GM21526 (cell line): ENCODE data around the gene ARR3.
"Not testable (repeated sequence)": the region's sequence is repeated elsewhere in the genome, so short reads cannot be mapped to it uniquely, and the experiment has no call there.

Experiments used
- ATAC-seq: cut with Tn5 transposase; IDR thresholded peaks from one replicate; pipeline ENCODE4 v1.9.1; 2021; ENCODE audit warnings: moderate library complexity; ENCODE audit not compliant: unreplicated experiment, low FRiP score

ARR3 gene

GRCh38 chrX:70268034-70268433 is at the start of gene ARR3:
TSS of gene ARR3 (plus strand) at chrX:70268334. CDS start at chrX:70269386, 1,052 bp downstream.
- no peak for ATAC-seq

GRCh38 chrX:70219938-70220764 is 48.0 kb upstream of the ARR3 start:
- no peak for ATAC-seq

GRCh38 chrX:70226048-70226447 is 42.1 kb upstream of the ARR3 start:
- ATAC-seq, result no peak

- no peak for ATAC-seq
Measured at GRCh38 chrX:70226687-70227086, 41.4 kb upstream of the ARR3 start.

GRCh38 chrX:70231666-70232065 is 36.5 kb upstream of the ARR3 start:
- ATAC-seq, result no peak

- no peak for ATAC-seq
Measured at GRCh38 chrX:70234355-70234754, 33.8 kb upstream of the ARR3 start, which contains the start of gene AWAT1. TSS of gene AWAT1 (plus strand) at chrX:70234655. CDS start at chrX:70234696, 41 bp downstream.

- ATAC-seq, result no peak
Measured at GRCh38 chrX:70240751-70241150, 27.4 kb upstream of the ARR3 start.

GRCh38 chrX:70241501-70241900 is 26.6 kb upstream of the ARR3 start:
- ATAC-seq, result no peak

GRCh38 chrX:70243601-70244000 is 24.5 kb upstream of the ARR3 start:
- ATAC-seq, result not testable (repeated sequence)

- ATAC-seq, result no peak
Measured at GRCh38 chrX:70244881-70245280, 23.3 kb upstream of the ARR3 start.

- ATAC-seq, result no peak
Measured at GRCh38 chrX:70247252-70247651, 20.9 kb upstream of the ARR3 start.

GRCh38 chrX:70252491-70252890 is 15.6 kb upstream of the ARR3 start:
- ATAC-seq, result no peak

- ATAC-seq, result no peak
Measured at GRCh38 chrX:70253377-70254062, 14.6 kb upstream of the ARR3 start.

- no peak for ATAC-seq
Measured at GRCh38 chrX:70254063-70254400, 14.1 kb upstream of the ARR3 start.

- ATAC-seq, result no peak
Measured at GRCh38 chrX:70254909-70255308, 13.2 kb upstream of the ARR3 start.

GRCh38 chrX:70255452-70255851 is 12.7 kb upstream of the ARR3 start:
- no peak for ATAC-seq

- no peak for ATAC-seq
Measured at GRCh38 chrX:70257423-70258288, 10.5 kb upstream of the ARR3 start.

GRCh38 chrX:70260104-70260503 is 8.0 kb upstream of the ARR3 start, which contains the start of gene P2RY4:
TSS of gene P2RY4 (minus strand) at chrX:70260204. CDS start at chrX:70259624, 580 bp downstream.
- ATAC-seq, result no peak

- ATAC-seq, result no peak
Measured at GRCh38 chrX:70262952-70263567, 5.1 kb upstream of the ARR3 start.

- no peak for ATAC-seq
Measured at GRCh38 chrX:70264784-70265183, 3.4 kb upstream of the ARR3 start.
